Fibroblast of lung (primary cell): Measurements from ENCODE around the gene SLC16A7.

Experiments used
- EZH2 ChIP-seq: IDR thresholded peaks from 2 replicates; pipeline ENCODE4 v1.5.1; 2012; ENCODE audit warnings: low read length, control low read depth, mild to moderate bottlenecking; ENCODE audit errors: missing control alignments
- TF ChIP-seq, protein P1 (sequence below), 2 donors: IDR thresholded peaks in 1 of 2; conservative IDR thresholded peaks in 1 of 2; 1 replicate in 1 of 2; 2 replicates in 1 of 2; pipeline ENCODE4 v1.5.1; 2011 to 2012; ENCODE audit warnings: low read length in 2 of 2, control low read depth in 1 of 2, inconsistent platforms in 1 of 2, low read depth in 1 of 2, mild to moderate bottlenecking in 1 of 2

DNA sequence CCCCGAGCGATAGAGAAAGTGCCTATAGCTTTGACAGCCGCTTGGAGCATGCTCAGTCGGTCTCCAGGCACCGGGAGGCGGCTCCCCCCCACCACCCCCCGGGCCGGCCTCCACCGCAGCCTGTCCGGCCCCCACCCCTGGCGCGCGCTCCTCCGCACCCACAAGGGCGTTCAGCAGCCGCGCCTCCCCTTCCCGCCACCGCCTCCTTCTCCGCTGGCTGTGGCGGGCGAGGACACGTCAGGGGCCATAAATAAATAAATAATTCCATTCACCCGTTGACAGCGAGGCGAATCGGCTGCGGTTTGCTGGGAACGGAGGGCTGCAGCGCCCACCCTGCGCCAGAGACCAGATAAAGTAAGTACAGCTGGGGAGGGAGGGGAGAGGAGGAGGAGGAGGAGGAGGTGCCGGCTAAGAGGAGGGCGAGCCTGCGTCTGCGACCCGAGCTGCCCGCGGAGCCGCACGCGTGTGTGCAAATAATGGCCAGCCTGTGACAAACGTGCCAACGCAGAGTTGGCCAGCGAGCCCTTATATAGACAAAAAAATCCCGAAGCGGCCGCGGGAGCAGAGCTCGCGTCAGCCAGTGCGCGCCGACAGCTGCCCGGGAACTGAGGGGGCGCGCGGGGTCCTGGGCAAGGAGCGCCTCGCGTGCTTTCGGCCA, at the start of gene SLC16A7:
- no peak for TF ChIP-seq EZH2
- TF ChIP-seq, protein P1, sequence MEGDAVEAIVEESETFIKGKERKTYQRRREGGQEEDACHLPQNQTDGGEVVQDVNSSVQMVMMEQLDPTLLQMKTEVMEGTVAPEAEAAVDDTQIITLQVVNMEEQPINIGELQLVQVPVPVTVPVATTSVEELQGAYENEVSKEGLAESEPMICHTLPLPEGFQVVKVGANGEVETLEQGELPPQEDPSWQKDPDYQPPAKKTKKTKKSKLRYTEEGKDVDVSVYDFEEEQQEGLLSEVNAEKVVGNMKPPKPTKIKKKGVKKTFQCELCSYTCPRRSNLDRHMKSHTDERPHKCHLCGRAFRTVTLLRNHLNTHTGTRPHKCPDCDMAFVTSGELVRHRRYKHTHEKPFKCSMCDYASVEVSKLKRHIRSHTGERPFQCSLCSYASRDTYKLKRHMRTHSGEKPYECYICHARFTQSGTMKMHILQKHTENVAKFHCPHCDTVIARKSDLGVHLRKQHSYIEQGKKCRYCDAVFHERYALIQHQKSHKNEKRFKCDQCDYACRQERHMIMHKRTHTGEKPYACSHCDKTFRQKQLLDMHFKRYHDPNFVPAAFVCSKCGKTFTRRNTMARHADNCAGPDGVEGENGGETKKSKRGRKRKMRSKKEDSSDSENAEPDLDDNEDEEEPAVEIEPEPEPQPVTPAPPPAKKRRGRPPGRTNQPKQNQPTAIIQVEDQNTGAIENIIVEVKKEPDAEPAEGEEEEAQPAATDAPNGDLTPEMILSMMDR (conservative IDR thresholded peaks at IDR 0.05 in 1 of 2, IDR thresholded peaks at IDR 0.05 in 1 of 2; ENCODE audit: low read depth in 1 of 2, low read length in 2 of 2) = no peak
